Measurements from ENCODE around the gene VPS72.
"Not testable (repeated sequence)": the region's sequence is repeated elsewhere in the genome, so short reads cannot be mapped to it uniquely, and the experiment has no call there.

The VPS72 gene

GRCh38 chr1:151189637-151190445 lies at the start of gene VPS72:
Gene VPS72, minus strand, starts transcription at chr1:151190197. Its CDS starts 76 bp downstream, at chr1:151190121.
- H3K4me2 ChIP-seq: peak within 1 kb of the TSS; percentile 95
- peak within 1 kb of the TSS; percentile 93 for H3K27ac ChIP-seq
- H3K4me3 ChIP-seq: peak within 1 kb of the TSS; percentile 84
- H4K20me1 ChIP-seq: no peaks in the 10 kb centered on the region
- peaks cover 24% of the 10 kb centered on the region for H3K4me1 ChIP-seq
- no peak for TF ChIP-seq Cebpa-rat (IDR thresholded peaks at IDR 0.05)
- no peaks in the 10 kb centered on the region for H3K9me3 ChIP-seq
- peaks cover 24% of the 10 kb centered on the region for H3K36me3 ChIP-seq
- no peaks in the 10 kb centered on the region for H3K27me3 ChIP-seq
- H3K9ac ChIP-seq: peak within 1 kb of the TSS; percentile 93

- no peaks in the 10 kb centered on the region for H3K27me3 ChIP-seq
- H3K9me3 ChIP-seq: no peaks in the 10 kb centered on the region
- H3K9ac ChIP-seq: no peak overlapping the region
- peak overlapping the region; percentile 26; the same call in 1 of the 2 replicates for H3K27ac ChIP-seq
- no peak for TF ChIP-seq Cebpa-rat (IDR thresholded peaks at IDR 0.05)
- peaks cover 100% of the 10 kb centered on the region for H3K36me3 ChIP-seq
- H3K4me3 ChIP-seq: no peak overlapping the region
- H3K4me1 ChIP-seq: peaks cover 12% of the 10 kb centered on the region
- H3K4me2 ChIP-seq: no peak overlapping the region
- H4K20me1 ChIP-seq: peaks cover 8% of the 10 kb centered on the region; the same call in 1 of the 2 replicates
Measured at GRCh38 chr1:151238467-151238739, 48.4 kb upstream of the VPS72 start.

- no peak overlapping the region for H3K4me3 ChIP-seq
- no peak overlapping the region for H3K9ac ChIP-seq
- 0 out of 2 replicates have a peak overlapping the region, but pooled peaks have one; percentile 2 for H3K4me2 ChIP-seq
- peaks cover 100% of the 10 kb centered on the region for H3K36me3 ChIP-seq
- H3K27ac ChIP-seq: peak overlapping the region; percentile 26; the same call in 1 of the 2 replicates
- H3K9me3 ChIP-seq: no peaks in the 10 kb centered on the region
- H3K27me3 ChIP-seq: no peaks in the 10 kb centered on the region
- H4K20me1 ChIP-seq: peaks cover 8% of the 10 kb centered on the region; the same call in 1 of the 2 replicates
- H3K4me1 ChIP-seq: peaks cover 12% of the 10 kb centered on the region
- TF ChIP-seq Cebpa-rat (IDR thresholded peaks at IDR 0.05): no peak
Measured at GRCh38 chr1:151237678-151238466, 47.9 kb upstream of the VPS72 start.

- no peaks in the 10 kb centered on the region for H3K9me3 ChIP-seq
- H3K4me1 ChIP-seq: peaks cover 12% of the 10 kb centered on the region
- no peak for TF ChIP-seq Cebpa-rat (IDR thresholded peaks at IDR 0.05)
Measured at GRCh38 chr1:151235235-151235634, 45.2 kb upstream of the VPS72 start.

GRCh38 chr1:151222130-151222529 lies 32.1 kb upstream of the VPS72 start:
- Histone ChIP-seq H3K4me2 (no peak overlapping the region), H3K4me3 (no peak overlapping the region), H3K9ac (no peak overlapping the region), H3K27me3 (no peaks in the 10 kb centered on the region), H3K36me3 (peaks cover 88% of the 10 kb centered on the region), H3K27ac (no peak overlapping the region), H4K20me1 (peaks cover 95% of the 10 kb centered on the region), H3K4me1 (no peaks in the 10 kb centered on the region), H3K9me3 (no peaks in the 10 kb centered on the region)
- TF ChIP-seq Cebpa-rat (IDR thresholded peaks at IDR 0.05): no peak

More at GRCh38 chr1:151235235-151235634, 45.2 kb upstream of the VPS72 start:
- H3K27ac ChIP-seq: no peak overlapping the region
- H3K9ac ChIP-seq: no peak overlapping the region
- H3K4me2 ChIP-seq: no peak overlapping the region
- no peak overlapping the region for H3K4me3 ChIP-seq
- H4K20me1 ChIP-seq: peaks cover 25% of the 10 kb centered on the region; the same call in 1 of the 2 replicates
- H3K27me3 ChIP-seq: no peaks in the 10 kb centered on the region
- peaks cover 100% of the 10 kb centered on the region for H3K36me3 ChIP-seq

DNA sequence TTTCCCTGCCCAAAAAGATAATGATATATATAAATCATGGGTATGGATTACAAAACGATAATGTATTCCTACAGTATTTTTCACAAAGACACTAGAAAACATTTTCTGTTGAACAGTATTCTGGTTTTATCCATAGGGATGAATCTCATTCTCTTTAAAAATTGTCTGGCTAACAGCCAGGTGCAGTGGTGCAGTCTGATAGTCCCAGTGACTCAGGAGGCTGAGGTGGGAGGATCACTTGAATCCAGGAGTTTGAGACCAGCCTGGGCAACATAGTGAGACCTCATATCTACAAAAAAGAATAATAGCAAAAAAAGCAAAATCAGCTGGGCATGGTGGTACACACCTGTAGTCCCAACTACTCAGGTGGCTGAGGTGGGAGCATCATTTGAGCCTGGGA lies 31.6 kb upstream of the VPS72 start:
- no peak for TF ChIP-seq Cebpa-rat (IDR thresholded peaks at IDR 0.05)
- H3K4me2 ChIP-seq: no peak overlapping the region
- H3K36me3 ChIP-seq: peaks cover 88% of the 10 kb centered on the region
- no peaks in the 10 kb centered on the region for H3K27me3 ChIP-seq
- H3K4me3 ChIP-seq: no peak overlapping the region
- no peaks in the 10 kb centered on the region for H3K9me3 ChIP-seq
- H3K9ac ChIP-seq: no peak overlapping the region
- H4K20me1 ChIP-seq: peaks cover 95% of the 10 kb centered on the region
- no peaks in the 10 kb centered on the region for H3K4me1 ChIP-seq
- H3K27ac ChIP-seq: no peak overlapping the region

DNA sequence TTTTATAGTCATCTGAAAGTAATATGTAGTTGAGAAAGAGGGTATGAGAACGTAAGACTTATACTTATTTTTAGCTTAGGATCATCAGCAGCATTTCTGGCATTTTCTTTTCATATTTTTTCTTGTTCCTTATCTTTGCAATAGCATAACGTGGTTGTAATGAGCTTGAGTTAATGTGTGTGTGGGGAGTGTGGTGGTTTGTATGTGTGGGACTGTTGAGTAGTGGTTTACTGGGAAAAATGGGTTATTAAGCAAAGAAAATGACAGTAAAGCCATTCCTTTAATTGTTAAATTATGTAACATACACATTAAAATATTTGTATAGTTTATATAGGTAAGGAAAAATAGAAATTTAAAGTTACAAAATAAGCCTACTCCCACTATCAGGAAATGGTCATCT lies 23.6 kb upstream of the VPS72 start:
- Histone ChIP-seq H3K9me3 (no peaks in the 10 kb centered on the region), H3K4me2 (no peak overlapping the region), H3K36me3 (peaks cover 90% of the 10 kb centered on the region), H3K9ac (no peak overlapping the region), H3K27me3 (no peaks in the 10 kb centered on the region), H3K4me1 (no peaks in the 10 kb centered on the region), H4K20me1 (peaks cover 100% of the 10 kb centered on the region), H3K27ac (no peak overlapping the region), H3K4me3 (no peak overlapping the region)
- no peak for TF ChIP-seq Cebpa-rat (IDR thresholded peaks at IDR 0.05)

- no peaks in the 10 kb centered on the region for H3K27me3 ChIP-seq
- H3K4me2 ChIP-seq: no peak overlapping the region
- H3K4me1 ChIP-seq: no peaks in the 10 kb centered on the region
- no peak for TF ChIP-seq Cebpa-rat (IDR thresholded peaks at IDR 0.05)
- no peak overlapping the region for H3K9ac ChIP-seq
- H4K20me1 ChIP-seq: peaks cover 100% of the 10 kb centered on the region
- peaks cover 90% of the 10 kb centered on the region for H3K36me3 ChIP-seq
- H3K4me3 ChIP-seq: no peak overlapping the region
- no peak overlapping the region for H3K27ac ChIP-seq
- H3K9me3 ChIP-seq: no peaks in the 10 kb centered on the region
Measured at GRCh38 chr1:151211972-151212705, 22.1 kb upstream of the VPS72 start.

GRCh38 chr1:151210830-151211229 lies 20.8 kb upstream of the VPS72 start:
- Histone ChIP-seq H3K4me2 (no peak overlapping the region), H4K20me1 (peaks cover 100% of the 10 kb centered on the region), H3K9me3 (no peaks in the 10 kb centered on the region), H3K36me3 (peaks cover 93% of the 10 kb centered on the region), H3K4me3 (no peak overlapping the region), H3K9ac (no peak overlapping the region), H3K4me1 (no peaks in the 10 kb centered on the region), H3K27ac (no peak overlapping the region), H3K27me3 (no peaks in the 10 kb centered on the region)
- TF ChIP-seq Cebpa-rat (IDR thresholded peaks at IDR 0.05): no peak

DNA sequence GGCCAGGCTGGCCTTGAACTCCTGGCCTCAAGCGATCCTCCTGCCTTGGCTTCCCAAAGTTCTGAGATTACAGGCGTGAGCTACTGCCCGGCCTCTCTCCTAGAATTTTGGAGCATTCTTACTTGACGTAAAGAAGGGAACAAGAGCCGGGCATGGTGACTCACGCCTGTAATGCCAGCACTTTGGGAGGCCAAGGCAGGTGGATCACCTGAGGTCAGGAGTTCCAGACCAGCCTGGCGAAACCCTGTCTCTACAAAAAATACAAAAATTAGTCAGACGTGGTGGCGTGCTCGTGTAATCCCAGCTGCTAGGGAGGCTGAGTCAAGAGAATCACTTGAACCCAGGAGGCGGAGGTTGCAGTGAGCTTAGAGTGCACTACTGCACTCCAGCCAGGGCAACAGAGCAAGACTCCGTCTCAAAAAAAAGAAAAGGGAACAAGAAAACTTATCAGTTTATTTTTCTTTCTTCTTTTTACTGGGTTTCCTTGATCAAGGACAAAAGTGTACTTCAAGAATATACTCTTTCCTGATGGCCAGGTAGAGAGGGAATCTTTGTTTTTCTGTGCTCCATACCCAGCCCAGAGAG lies 15.5 kb upstream of the VPS72 start:
- Histone ChIP-seq H4K20me1 (peaks cover 100% of the 10 kb centered on the region), H3K36me3 (peaks cover 89% of the 10 kb centered on the region), H3K4me1 (peaks cover 27% of the 10 kb centered on the region)
- H3K9me3 ChIP-seq, H3K27ac ChIP-seq, H3K9ac ChIP-seq, H3K4me3 ChIP-seq, H3K4me2 ChIP-seq, H3K27me3 ChIP-seq: not testable (repeated sequence)
